NCI-H345 treated with DMSO at 0.1 percent for 48 hours (cell line): ENCODE data around the gene BAIAP2.
"Not testable (repeated sequence)": the region's sequence is repeated elsewhere in the genome, so short reads cannot be mapped to it uniquely, and the experiment has no call there.

Experiments
- DNase-seq: peaks from one replicate; lab custom pipeline; 2025; ENCODE audit not compliant: unreplicated experiment; lab: John Stamatoyannopoulos, UW

BAIAP2 gene

GRCh38 chr17:81135505-81136278 is 100.7 kb downstream of the BAIAP2 start:
- peak; percentile 81 for DNase-seq

- no peak for DNase-seq
Measured at GRCh38 chr17:81136366-81136765, 101.4 kb downstream of the BAIAP2 start.

GRCh38 chr17:81137248-81137647 is 102.3 kb downstream of the BAIAP2 start:
- DNase-seq, result no peak

- no peak for DNase-seq
Measured at GRCh38 chr17:81138083-81138482, 103.1 kb downstream of the BAIAP2 start.

- no peak for DNase-seq
Measured at GRCh38 chr17:81138500-81138899, 103.5 kb downstream of the BAIAP2 start.

- DNase-seq, result no peak
Measured at GRCh38 chr17:81139428-81139827, 104.5 kb downstream of the BAIAP2 start.

GRCh38 chr17:81140018-81140417 is 105.1 kb downstream of the BAIAP2 start:
- no peak for DNase-seq

- DNase-seq, result no peak
Measured at GRCh38 chr17:81140695-81141094, 105.7 kb downstream of the BAIAP2 start.

GRCh38 chr17:81142301-81143199 is 107.6 kb downstream of the BAIAP2 start:
- peak; percentile 83 for DNase-seq

GRCh38 chr17:81143200-81143527 is 108.2 kb downstream of the BAIAP2 start:
- DNase-seq, result no peak

- DNase-seq, result no peak
Measured at GRCh38 chr17:81143717-81144422, 108.9 kb downstream of the BAIAP2 start.

- DNase-seq, result no peak
Measured at GRCh38 chr17:81144423-81144781, 109.5 kb downstream of the BAIAP2 start.

- not testable (repeated sequence) for DNase-seq
Measured at GRCh38 chr17:81146208-81146607, 111.3 kb downstream of the BAIAP2 start.

- no peak for DNase-seq
Measured at GRCh38 chr17:81147701-81148100, 112.8 kb downstream of the BAIAP2 start.

GRCh38 chr17:81148571-81148970 is 113.6 kb downstream of the BAIAP2 start:
- no peak for DNase-seq

GRCh38 chr17:81148986-81149533 is 114.1 kb downstream of the BAIAP2 start:
- no peak for DNase-seq

- DNase-seq, result no peak
Measured at GRCh38 chr17:81150377-81151077, 115.6 kb downstream of the BAIAP2 start.

- DNase-seq, result no peak
Measured at GRCh38 chr17:81151278-81151677, 116.3 kb downstream of the BAIAP2 start.

- no peak for DNase-seq
Measured at GRCh38 chr17:81152288-81152828, 117.4 kb downstream of the BAIAP2 start.

GRCh38 chr17:81153340-81153803 is 118.4 kb downstream of the BAIAP2 start:
- DNase-seq, result no peak
